WERI-Rb-1 (cell line): ENCODE measurements around the gene KIAA1143.
A peak's percentile ranks its signal among the peaks of the same experiment; 100 is the strongest.

Experiments used
- DNase-seq: peaks from one replicate; pipeline ENCODE4 v3.0.0-alpha.2; 2020
- H3K27ac ChIP-seq: fragments of 250-450 bp; sonication (Bioruptor Pico); 2 replicates; pipeline ENCODE4 v1.5.1; 2020; ENCODE audit warnings: mild to moderate bottlenecking, moderate library complexity
- H3K27me3 ChIP-seq: fragments of 250-450 bp; sonication (Bioruptor Pico); 2 replicates; pipeline ENCODE4 v1.5.1; 2021; ENCODE audit warnings: mild to moderate bottlenecking, low read depth, moderate library complexity; ENCODE audit not compliant: insufficient read depth, severe bottlenecking
- H3K36me3 ChIP-seq: fragments of 250-450 bp; sonication (Bioruptor Pico); 2 replicates; pipeline ENCODE4 v1.5.1; 2020; ENCODE audit warnings: mild to moderate bottlenecking, moderate library complexity
- H3K4me3 ChIP-seq: 2 replicates; pipeline ENCODE4 v1.5.1; 2011; ENCODE audit warnings: low read depth, mild to moderate bottlenecking, control low read depth, low read length
- H3K9me3 ChIP-seq: fragments of 250-450 bp; sonication (Bioruptor Pico); 2 replicates; pipeline ENCODE4 v1.5.1; 2021; ENCODE audit warnings: mild to moderate bottlenecking, moderate library complexity; ENCODE audit not compliant: severe bottlenecking
- TF ChIP-seq, protein P1 (sequence below): IDR thresholded peaks from 2 replicates; pipeline ENCODE4 v1.5.1; 2011; ENCODE audit warnings: low read depth, mild to moderate bottlenecking, control low read depth, inconsistent platforms, low read length

The KIAA1143 gene

DNA sequence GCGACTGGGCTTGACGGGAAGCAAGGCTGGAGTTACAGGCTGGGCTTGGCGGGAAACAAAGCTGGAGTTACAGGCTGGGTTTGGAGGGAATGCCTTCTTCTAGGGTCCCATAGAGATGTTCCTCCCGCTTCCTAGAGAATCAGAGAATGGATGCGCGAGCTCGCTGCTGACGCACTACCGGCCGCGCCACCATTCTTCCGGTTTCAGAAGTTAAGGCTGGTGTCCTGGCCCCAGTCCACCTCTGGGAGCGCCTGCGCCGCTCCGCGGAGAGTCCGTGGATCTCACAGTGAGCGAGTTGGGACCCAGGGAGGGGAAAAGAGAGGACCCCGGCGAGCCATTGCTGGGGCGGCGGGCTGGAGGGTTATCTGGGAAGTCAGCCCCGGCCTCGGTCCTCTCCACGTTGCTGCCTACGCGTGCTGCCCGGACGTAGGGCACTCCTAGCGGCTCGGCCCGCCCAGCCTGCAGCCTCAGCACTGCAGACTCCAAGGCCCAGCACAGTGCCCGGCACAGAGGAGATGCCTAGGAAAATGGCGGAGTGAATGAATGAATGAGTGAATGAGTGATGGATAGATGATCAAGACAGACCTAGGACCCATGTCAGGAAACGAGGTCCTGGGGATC, 48.9 kb downstream of the KIAA1143 start, which contains the start of gene ZNF502:
Gene ZNF502, plus strand, starts transcription at position 206 of the 621 bp plus-strand sequence. CDS start 7,602 bp downstream, outside the sequence.
- Histone ChIP-seq H3K9me3 (peaks cover 20% of the 10 kb centered on the region), H3K27me3 (no peaks in the 10 kb centered on the region), H3K27ac (peak within 1 kb of the TSS; percentile 68), H3K36me3 (peaks cover 5% of the 10 kb centered on the region), H3K4me3 (peak within 1 kb of the TSS; percentile 96)
- DNase-seq: peak; percentile 92
- TF ChIP-seq, protein P1, sequence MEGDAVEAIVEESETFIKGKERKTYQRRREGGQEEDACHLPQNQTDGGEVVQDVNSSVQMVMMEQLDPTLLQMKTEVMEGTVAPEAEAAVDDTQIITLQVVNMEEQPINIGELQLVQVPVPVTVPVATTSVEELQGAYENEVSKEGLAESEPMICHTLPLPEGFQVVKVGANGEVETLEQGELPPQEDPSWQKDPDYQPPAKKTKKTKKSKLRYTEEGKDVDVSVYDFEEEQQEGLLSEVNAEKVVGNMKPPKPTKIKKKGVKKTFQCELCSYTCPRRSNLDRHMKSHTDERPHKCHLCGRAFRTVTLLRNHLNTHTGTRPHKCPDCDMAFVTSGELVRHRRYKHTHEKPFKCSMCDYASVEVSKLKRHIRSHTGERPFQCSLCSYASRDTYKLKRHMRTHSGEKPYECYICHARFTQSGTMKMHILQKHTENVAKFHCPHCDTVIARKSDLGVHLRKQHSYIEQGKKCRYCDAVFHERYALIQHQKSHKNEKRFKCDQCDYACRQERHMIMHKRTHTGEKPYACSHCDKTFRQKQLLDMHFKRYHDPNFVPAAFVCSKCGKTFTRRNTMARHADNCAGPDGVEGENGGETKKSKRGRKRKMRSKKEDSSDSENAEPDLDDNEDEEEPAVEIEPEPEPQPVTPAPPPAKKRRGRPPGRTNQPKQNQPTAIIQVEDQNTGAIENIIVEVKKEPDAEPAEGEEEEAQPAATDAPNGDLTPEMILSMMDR: peak; percentile 50
